Omental fat pad (tissue), 4 donors: ENCODE data around the gene SAMD14. TPM values are rescaled to one million over a fixed set of nuclear protein-coding genes. Genes with fewer than 3 reads are reported as not detected.

Experiments used
- ATAC-seq: fragments of 150-250 bp; one replicate; pipeline ENCODE4 v1.9.1; 2016; ENCODE audit warnings: mild to moderate bottlenecking, moderate library complexity; ENCODE audit not compliant: low FRiP score
- DNase-seq: peaks from one replicate; pipeline ENCODE4 v3.0.0-alpha.2; 2019; ENCODE audit warnings: low spot score
- total RNA-seq, 4 donors: library from RNA; depleted of rRNA; stranded (reverse); fragments of >200 nt; gene quantifications; one replicate each; pipeline ENCODE4 v1.1.0, GENCODE V29; 2016
- TF ChIP-seq, protein P1 (sequence below), 3 donors: fragments of 450-650 bp; IDR thresholded peaks; one replicate each; pipeline ENCODE4 v1.5.1; 2016 to 2017; ENCODE audit warnings: antibody characterized with exemption in 3 of 3, mild to moderate bottlenecking in 3 of 3, moderate library complexity in 2 of 3

The SAMD14 gene
- total RNA-seq, 4 donors from 2014 or later = 0.12 to 0.44 TPM; not detected in 2

DNA sequence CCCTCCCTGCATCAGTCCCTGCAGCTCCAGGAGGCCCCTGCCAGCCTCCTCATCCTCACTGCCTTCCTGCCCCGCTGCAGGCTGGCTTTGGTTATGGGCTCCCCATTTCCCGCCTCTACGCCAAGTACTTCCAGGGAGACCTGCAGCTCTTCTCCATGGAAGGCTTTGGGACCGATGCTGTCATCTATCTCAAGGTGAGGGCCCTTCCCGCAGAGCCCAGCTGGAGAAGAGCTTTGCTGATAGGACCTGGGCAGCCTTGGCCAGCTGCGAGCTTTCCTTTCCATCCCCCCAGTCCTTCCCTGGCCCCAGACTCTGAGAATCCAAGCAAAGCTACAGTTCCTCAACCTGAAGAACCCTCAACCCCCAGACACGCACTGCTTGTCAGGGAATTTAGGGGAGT lies 20.8 kb downstream of the SAMD14 start:
- no peak for DNase-seq
- TF ChIP-seq, protein P1, sequence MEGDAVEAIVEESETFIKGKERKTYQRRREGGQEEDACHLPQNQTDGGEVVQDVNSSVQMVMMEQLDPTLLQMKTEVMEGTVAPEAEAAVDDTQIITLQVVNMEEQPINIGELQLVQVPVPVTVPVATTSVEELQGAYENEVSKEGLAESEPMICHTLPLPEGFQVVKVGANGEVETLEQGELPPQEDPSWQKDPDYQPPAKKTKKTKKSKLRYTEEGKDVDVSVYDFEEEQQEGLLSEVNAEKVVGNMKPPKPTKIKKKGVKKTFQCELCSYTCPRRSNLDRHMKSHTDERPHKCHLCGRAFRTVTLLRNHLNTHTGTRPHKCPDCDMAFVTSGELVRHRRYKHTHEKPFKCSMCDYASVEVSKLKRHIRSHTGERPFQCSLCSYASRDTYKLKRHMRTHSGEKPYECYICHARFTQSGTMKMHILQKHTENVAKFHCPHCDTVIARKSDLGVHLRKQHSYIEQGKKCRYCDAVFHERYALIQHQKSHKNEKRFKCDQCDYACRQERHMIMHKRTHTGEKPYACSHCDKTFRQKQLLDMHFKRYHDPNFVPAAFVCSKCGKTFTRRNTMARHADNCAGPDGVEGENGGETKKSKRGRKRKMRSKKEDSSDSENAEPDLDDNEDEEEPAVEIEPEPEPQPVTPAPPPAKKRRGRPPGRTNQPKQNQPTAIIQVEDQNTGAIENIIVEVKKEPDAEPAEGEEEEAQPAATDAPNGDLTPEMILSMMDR (IDR thresholded peaks at IDR 0.05) = no peak
- no peak for ATAC-seq

DNA sequence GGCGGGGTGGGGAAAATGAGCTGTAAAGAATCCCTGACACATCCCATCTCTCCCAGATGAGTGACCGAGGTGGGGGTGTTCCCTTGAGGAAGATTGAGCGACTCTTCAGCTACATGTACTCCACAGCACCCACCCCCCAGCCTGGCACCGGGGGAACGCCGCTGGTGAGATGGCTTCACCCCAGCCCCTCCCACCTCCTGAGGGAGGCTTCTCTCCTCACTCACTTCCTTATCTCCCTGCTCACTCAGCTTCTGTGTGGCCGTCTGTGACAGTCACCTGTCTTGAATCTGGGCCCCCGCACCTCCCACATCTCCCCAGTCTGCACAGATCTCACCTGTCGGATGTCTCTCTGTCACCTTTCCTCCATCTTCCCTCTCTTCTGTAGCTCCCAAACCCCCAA lies 21.4 kb downstream of the SAMD14 start:
- no peak for DNase-seq
- TF ChIP-seq, protein P1 (IDR thresholded peaks at IDR 0.05) = no peak

DNA sequence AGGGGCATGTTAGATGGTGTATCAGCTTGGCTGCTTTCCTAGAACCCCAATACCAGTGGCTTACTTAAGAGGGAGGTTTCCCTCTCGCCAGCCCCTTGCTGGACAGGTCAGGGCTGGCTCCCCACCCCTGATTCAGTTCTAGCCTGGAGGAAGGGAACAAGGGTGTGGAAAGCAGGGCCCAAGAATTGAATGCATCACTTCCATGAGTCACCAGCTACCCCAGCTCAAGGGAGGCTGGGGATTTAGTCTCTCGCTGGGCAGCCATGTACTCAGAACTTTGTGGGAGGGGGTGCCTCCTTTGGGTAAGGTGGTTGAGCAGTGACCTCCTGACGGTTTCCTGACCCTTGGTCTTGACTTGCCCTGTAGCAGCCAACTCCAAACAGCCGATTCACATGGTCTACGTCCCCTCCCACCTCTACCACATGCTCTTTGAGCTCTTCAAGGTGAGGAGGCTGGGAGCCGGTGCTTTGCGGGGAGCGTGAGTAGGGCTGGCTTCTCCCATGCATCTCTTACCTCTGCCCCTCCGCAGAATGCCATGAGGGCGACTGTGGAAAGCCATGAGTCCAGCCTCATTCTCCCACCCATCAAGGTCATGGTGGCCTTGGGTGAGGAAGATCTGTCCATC lies 22.1 kb downstream of the SAMD14 start:
- TF ChIP-seq, protein P1 (IDR thresholded peaks at IDR 0.05) = no peak
- ATAC-seq (no peak), DNase-seq (no peak)

More for the DNA sequence above, 21.4 kb downstream of the SAMD14 start:
- no peak for ATAC-seq

DNA sequence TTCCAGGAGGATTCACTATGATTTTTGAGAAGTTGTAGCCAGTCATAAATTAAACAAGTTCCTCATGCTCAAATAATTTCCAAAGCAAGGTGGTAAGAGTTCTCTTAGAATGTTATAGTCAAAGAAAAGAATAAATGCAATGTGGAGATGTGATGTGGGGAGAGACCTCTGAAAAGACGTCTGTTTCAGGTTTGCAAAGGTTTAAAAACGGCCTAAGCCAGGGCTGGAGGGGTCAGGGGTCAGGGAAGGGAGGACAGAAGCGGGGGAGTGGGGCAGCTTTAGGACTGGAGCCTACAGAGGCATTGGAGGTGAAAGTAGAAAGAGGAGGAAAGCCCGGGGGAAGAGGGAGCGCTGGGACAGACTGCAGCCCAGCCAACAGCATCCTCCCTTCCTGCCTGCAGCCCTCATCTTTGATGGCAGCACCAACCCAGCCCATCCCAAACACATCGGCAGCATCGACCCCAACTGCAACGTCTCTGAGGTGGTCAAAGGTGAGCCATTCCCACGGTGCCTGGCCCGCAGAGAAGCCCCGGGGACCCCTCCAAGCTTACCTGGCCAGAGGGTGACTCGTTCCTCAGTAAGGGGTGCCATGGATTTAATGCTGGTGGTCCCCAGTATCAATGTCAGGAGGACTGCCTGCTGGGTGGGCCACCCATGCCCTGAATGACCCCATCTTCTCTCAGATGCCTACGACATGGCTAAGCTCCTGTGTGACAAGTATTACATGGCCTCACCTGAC lies 23.4 kb downstream of the SAMD14 start:
- TF ChIP-seq, protein P1 (IDR thresholded peaks at IDR 0.05) = no peak
- ATAC-seq = no peak
- DNase-seq = no peak

DNA sequence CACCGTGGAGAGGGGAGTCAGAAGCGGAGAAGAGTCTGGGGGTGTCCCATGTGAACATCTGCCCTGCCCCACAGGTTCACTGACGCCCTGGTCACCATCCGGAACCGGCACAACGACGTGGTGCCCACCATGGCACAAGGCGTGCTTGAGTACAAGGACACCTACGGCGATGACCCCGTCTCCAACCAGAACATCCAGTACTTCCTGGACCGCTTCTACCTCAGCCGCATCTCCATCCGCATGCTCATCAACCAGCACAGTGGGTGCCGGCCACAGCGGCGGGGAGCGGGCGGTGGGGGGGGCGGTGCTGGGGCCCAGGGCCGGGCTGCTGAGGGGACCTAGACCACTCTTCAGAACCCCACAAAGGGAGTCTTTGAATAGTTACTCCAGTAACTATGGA lies 24.1 kb downstream of the SAMD14 start:
- ATAC-seq = no peak

DNA sequence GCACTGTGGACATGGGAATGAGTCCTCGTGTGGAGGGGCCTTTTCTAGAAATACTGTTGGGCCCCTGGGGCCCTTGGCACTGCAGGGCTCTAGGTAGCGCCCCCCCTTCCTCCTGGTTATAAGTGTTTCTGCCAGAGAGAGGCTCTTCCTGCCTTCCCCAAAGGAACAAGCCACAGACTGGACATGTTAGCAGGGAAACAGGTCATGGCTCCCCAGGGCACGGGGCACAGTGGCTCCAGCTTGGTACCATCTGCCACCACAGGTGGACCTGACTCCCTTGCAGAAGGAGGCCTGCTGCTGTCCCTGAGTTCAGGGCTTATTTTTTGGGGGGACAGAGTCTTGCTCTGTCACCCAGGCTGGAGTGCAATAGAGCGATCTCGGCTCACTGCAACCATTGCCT lies 26.0 kb downstream of the SAMD14 start:
- ATAC-seq (no peak), DNase-seq (no peak)
- TF ChIP-seq, protein P1 (IDR thresholded peaks at IDR 0.05) = no peak

More for the DNA sequence above, 24.1 kb downstream of the SAMD14 start:
- no peak for DNase-seq
- TF ChIP-seq, protein P1 (IDR thresholded peaks at IDR 0.05) = no peak

DNA sequence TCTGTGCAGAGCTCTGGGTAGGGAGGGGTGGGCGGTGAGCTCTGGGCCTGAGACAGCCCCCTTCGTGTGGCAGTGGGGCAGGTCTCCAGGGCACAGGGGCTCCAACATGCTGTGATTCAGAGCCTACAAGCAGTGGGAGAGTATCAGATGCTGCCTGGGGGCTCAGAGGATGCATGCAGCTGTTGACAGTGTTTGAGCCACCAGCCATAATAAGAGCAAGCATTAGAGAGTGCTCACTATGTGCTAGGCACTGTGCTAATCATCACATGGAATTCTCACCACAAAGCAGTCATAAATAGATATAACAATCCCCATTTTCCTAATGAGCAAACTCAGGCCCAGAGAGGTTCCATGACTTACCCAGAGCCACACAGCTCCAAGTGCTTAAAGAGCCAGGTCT lies 26.7 kb downstream of the SAMD14 start:
- DNase-seq (no peak), ATAC-seq (no peak)
- TF ChIP-seq, protein P1 (IDR thresholded peaks at IDR 0.05) = no peak
